Smooth muscle cell (in vitro differentiated cells): ENCODE measurements around the gene RNF123. TPM values are rescaled to one million over a fixed set of nuclear protein-coding genes. Genes with fewer than 3 reads are reported as not detected.

ENCODE experiments used
- DNase-seq: peaks from one replicate; lab custom pipeline; 2025; ENCODE audit not compliant: unreplicated experiment; lab: John Stamatoyannopoulos, UW
- H2AFZ ChIP-seq: fragments of 200-600 bp; sonication (generic); 2 replicates; pipeline ENCODE4 v1.6.0; 2016; ENCODE audit warnings: antibody characterized with exemption, low read depth, mild to moderate bottlenecking
- H3F3A ChIP-seq: fragments of 200-600 bp; sonication (generic); 2 replicates; pipeline ENCODE4 v1.6.0; 2017; ENCODE audit warnings: antibody characterized with exemption, low read depth
- H3K27ac ChIP-seq: fragments of 200-600 bp; sonication (generic); 2 replicates; pipeline ENCODE4 v1.5.1; 2016; ENCODE audit warnings: low read depth, mild to moderate bottlenecking
- H3K27me3 ChIP-seq: fragments of 200-600 bp; sonication (generic); 2 replicates; pipeline ENCODE4 v1.6.1; 2016; ENCODE audit warnings: low read depth, mild to moderate bottlenecking
- H3K36me3 ChIP-seq: fragments of 200-600 bp; sonication (generic); 2 replicates; pipeline ENCODE4 v1.5.1; 2016; ENCODE audit warnings: low read depth
- H3K4me1 ChIP-seq: fragments of 200-600 bp; sonication (generic); 2 replicates; pipeline ENCODE4 v1.5.1; 2016; ENCODE audit warnings: low read depth
- H3K4me2 ChIP-seq: fragments of 200-600 bp; sonication (generic); 2 replicates; pipeline ENCODE4 v1.6.0; 2016; ENCODE audit warnings: mild to moderate bottlenecking
- H3K4me3 ChIP-seq: fragments of 200-600 bp; sonication (generic); 2 replicates; pipeline ENCODE4 v1.5.1; 2016; ENCODE audit warnings: mild to moderate bottlenecking
- H3K79me2 ChIP-seq: fragments of 200-600 bp; sonication (generic); 2 replicates; pipeline ENCODE4 v1.6.0; 2016; ENCODE audit warnings: low read depth, mild to moderate bottlenecking
- H3K9ac ChIP-seq: fragments of 200-600 bp; sonication (generic); 2 replicates; pipeline ENCODE4 v1.6.0; 2016; ENCODE audit warnings: low read depth
- H3K9me3 ChIP-seq: fragments of 200-600 bp; sonication (generic); replicated peaks from 2 replicates; pipeline ENCODE4 v1.5.1; 2016; ENCODE audit warnings: low read depth
- H4K20me1 ChIP-seq: fragments of 200-600 bp; sonication (generic); 2 replicates; pipeline ENCODE4 v1.6.0; 2016; ENCODE audit warnings: low read depth
- WGBS: methylation state at CpG from one replicate; pipeline ENCODE4 v1.1.7; 2016; ENCODE audit warnings: low lambda C conversion rate; 5-methylcytosine and 5-hydroxymethylcytosine counted together
- polyA plus RNA-seq: library from polyadenylated mRNA; unstranded; fragments of >200 nt; fragmentation: Nextera tagmentation; extraction: Ambion mirVana; gene quantifications from 2 replicates; pipeline ENCODE4 v1.2.1, GENCODE V29; 2016
- total RNA-seq: library from RNA; depleted of rRNA; stranded (reverse); fragments of >200 nt; gene quantifications from 2 replicates; pipeline ENCODE4 v1.2.3, GENCODE V29; 2014
- TF ChIP-seq, protein P1 (sequence below): fragments of 200-600 bp; sonication (generic); IDR thresholded peaks from 2 replicates; pipeline ENCODE4 v1.5.1; 2017; ENCODE audit warnings: borderline replicate concordance, mild to moderate bottlenecking, antibody characterized with exemption; ENCODE audit not compliant: insufficient read depth, poor library complexity, severe bottlenecking

RNF123 gene
- total and polyA plus RNA-seq, 2 experiments from 2014 or later, result 15.8 to 23.9 TPM

DNA sequence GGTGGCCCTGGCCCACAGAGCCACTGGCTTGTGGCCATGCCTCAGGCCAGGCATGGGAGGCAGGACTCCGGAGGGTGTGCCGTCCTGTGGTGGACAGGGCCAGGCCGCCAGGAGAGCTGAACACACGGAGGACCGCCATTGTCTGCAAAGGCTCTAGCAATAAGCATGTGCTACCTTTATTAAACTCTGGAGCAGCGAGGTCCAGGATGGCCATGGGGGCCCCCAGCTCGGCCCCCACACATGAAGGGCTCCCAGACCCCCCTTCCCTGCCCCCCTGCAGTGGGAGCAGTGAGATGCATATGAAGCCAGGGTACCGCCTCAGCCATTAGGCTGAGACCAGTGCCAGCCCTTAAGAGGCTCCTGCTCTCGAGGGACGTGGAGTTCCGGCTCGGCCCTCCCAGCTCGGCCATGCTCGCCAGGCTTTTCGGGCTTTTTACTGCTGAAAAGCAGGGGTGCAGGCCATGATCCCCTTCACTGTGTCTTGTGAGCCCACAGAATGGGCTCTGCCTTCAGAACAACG, 27.4 kb downstream of the RNF123 start:
- peaks cover 6% of the 10 kb centered on the region for H3K4me1 ChIP-seq
- H3F3A ChIP-seq, result peaks cover 4% of the 10 kb centered on the region
- no peaks in the 10 kb centered on the region for H3K79me2 ChIP-seq
- H3K4me2 ChIP-seq, result no peak overlapping the region
- peaks cover 16% of the 10 kb centered on the region for H4K20me1 ChIP-seq
- no peaks in the 10 kb centered on the region for H3K27me3 ChIP-seq
- H3K27ac ChIP-seq, result no peak overlapping the region
- 97% methylated on average over 16 of the region's 16 CpGs for WGBS
- H3K9me3 ChIP-seq, result no peaks in the 10 kb centered on the region
- no peaks in the 10 kb centered on the region for H3K36me3 ChIP-seq
- no peak overlapping the region for H2AFZ ChIP-seq
- TF ChIP-seq, protein P1, sequence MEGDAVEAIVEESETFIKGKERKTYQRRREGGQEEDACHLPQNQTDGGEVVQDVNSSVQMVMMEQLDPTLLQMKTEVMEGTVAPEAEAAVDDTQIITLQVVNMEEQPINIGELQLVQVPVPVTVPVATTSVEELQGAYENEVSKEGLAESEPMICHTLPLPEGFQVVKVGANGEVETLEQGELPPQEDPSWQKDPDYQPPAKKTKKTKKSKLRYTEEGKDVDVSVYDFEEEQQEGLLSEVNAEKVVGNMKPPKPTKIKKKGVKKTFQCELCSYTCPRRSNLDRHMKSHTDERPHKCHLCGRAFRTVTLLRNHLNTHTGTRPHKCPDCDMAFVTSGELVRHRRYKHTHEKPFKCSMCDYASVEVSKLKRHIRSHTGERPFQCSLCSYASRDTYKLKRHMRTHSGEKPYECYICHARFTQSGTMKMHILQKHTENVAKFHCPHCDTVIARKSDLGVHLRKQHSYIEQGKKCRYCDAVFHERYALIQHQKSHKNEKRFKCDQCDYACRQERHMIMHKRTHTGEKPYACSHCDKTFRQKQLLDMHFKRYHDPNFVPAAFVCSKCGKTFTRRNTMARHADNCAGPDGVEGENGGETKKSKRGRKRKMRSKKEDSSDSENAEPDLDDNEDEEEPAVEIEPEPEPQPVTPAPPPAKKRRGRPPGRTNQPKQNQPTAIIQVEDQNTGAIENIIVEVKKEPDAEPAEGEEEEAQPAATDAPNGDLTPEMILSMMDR, result no peak
- no peak for DNase-seq
- no peak overlapping the region for H3K4me3 ChIP-seq
- no peak overlapping the region for H3K9ac ChIP-seq

DNA sequence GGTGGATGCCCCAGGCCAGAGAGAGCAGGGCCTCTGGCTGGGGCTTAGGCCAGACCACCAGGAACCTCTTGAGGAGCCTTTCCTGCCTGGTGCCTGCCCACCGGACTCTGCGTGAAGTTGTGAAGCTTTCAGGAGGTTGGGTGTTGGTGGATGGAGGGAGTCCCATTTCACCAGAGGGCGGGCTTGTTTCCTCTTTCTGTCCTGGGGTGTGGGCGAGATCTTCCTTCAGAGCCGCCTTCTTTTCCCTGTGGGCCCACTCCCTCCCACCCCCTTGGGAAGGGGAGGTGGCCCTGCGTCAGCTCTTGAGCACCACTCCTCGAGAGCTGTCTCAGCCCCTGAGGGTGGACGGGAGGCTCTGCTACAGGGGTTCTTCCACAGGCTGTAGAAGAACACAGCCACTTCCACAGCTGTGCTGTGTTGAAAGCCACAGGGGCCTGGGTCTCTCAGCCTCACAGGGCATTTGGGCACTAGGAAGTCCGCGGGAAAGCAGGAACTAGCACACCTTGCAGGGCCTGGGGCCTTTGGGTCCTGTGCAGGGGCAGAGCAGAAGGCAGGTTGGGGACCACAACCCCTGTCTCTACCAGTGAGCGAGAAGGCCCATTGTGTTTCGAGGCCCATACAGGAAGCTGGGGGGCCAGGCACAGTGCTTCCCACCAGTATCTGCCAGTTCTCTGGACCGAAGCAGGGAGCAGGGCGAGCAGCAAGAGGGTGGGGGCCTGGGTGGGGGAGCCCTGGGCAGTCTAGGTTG, 28.0 kb downstream of the RNF123 start:
- DNase-seq, result no peak
- Histone ChIP-seq H3K9ac (no peak overlapping the region), H3K79me2 (peaks cover under 1% of the 10 kb centered on the region), H3K4me1 (peaks cover 6% of the 10 kb centered on the region), H3F3A (peaks cover 4% of the 10 kb centered on the region), H3K9me3 (no peaks in the 10 kb centered on the region), H3K27ac (no peak overlapping the region), H3K4me3 (no peak overlapping the region), H4K20me1 (peaks cover 16% of the 10 kb centered on the region), H3K36me3 (no peaks in the 10 kb centered on the region), H2AFZ (no peak overlapping the region), H3K4me2 (no peak overlapping the region), H3K27me3 (no peaks in the 10 kb centered on the region)
- 97% methylated on average over 14 of the region's 14 CpGs for WGBS
- TF ChIP-seq, protein P1, result no peak

DNA sequence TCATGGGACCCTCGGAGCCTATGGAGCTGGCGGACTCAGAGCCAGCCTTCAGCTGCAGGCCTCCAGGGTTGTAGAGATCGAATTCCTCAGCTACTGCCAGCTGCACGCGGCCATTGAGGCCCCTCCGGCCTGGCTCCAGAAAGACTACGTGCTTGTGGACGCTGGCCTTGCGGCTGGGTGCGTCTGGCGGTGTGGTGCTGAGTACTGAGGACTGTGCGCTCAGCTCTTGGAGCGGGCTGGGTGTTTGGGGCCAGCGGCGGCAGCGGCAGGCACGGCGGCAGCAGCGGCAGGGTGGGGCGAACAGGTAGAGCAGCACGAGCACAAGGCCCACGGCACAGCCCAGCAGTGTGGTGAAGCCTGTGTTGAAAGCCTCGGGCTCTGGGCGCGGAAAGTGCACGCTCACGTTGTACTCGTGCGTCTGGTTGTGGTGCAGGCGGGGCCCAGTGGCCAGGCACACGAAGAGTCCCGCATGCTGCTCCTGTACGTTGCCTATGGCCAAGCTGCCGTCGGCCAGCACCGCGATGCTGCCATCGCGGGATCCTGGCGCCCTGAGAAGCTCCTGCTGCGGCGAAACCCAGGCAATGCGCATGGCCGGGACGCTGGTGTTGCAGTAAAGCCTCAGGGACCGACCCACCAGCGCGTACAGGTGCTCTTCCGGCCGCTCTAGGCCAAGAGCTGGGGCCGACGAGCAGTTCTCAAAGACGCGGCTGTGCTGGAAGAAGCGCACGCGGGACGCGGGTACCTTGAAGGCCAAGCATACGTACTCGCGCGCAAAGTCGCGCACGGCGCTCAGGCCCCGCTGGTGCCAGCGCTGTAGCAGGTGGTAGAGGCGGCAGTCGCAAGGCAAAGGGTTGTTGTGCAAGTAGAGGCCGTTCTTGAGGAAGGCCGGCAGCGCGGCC, 28.9 kb downstream of the RNF123 start:
- Histone ChIP-seq H3K27ac (no peak overlapping the region), H3K4me2 (peak overlapping the region; percentile 94), H3K4me1 (peaks cover 12% of the 10 kb centered on the region), H3K79me2 (peaks cover 9% of the 10 kb centered on the region), H2AFZ (no peak overlapping the region), H3K9me3 (no peaks in the 10 kb centered on the region), H3F3A (peaks cover 4% of the 10 kb centered on the region), H4K20me1 (peaks cover 16% of the 10 kb centered on the region), H3K4me3 (peak overlapping the region; percentile 64), H3K9ac (no peak overlapping the region), H3K27me3 (no peaks in the 10 kb centered on the region), H3K36me3 (no peaks in the 10 kb centered on the region)
- TF ChIP-seq, protein P1, result no peak
- DNase-seq, result no peak
- WGBS, result 80% methylated on average over 75 of the region's 75 CpGs
